Measurements from ENCODE around the gene PLEKHM3.

The PLEKHM3 gene

GRCh38 chr2:207848545-207848928 lies 176.8 kb downstream of the PLEKHM3 start:
- no peak for DNase-seq

- no peak for DNase-seq
Observed at GRCh38 chr2:207847807-207848544, 177.4 kb downstream of the PLEKHM3 start.

GRCh38 chr2:207847098-207847806 lies 178.1 kb downstream of the PLEKHM3 start:
- no peak for DNase-seq

- no peak for DNase-seq
Observed at GRCh38 chr2:207845202-207845864, 180.0 kb downstream of the PLEKHM3 start.

- no peak for DNase-seq
Observed at GRCh38 chr2:207844648-207845047, 180.7 kb downstream of the PLEKHM3 start.

GRCh38 chr2:207840101-207840500 lies 185.2 kb downstream of the PLEKHM3 start:
- no peak for DNase-seq

GRCh38 chr2:207839575-207839974 lies 185.8 kb downstream of the PLEKHM3 start:
- no peak for DNase-seq

GRCh38 chr2:207839028-207839427 lies 186.3 kb downstream of the PLEKHM3 start:
- DNase-seq, result no peak

- no peak for DNase-seq
Observed at GRCh38 chr2:207836521-207837133, 188.7 kb downstream of the PLEKHM3 start.

- DNase-seq, result no peak
Observed at GRCh38 chr2:207835805-207836204, 189.5 kb downstream of the PLEKHM3 start.

GRCh38 chr2:207833251-207833751 lies 192.0 kb downstream of the PLEKHM3 start:
- DNase-seq, result peak; percentile 15

GRCh38 chr2:207831584-207832248 lies 193.6 kb downstream of the PLEKHM3 start:
- no peak for DNase-seq

GRCh38 chr2:207830778-207831438 lies 194.4 kb downstream of the PLEKHM3 start:
- no peak for DNase-seq

GRCh38 chr2:207828361-207829057 lies 196.8 kb downstream of the PLEKHM3 start:
- no peak for DNase-seq

- DNase-seq, result no peak
Observed at GRCh38 chr2:207825978-207826377, 199.3 kb downstream of the PLEKHM3 start.

- no peak for DNase-seq
Observed at GRCh38 chr2:207825045-207825954, 200.0 kb downstream of the PLEKHM3 start.

- DNase-seq, result no peak
Observed at GRCh38 chr2:207823865-207824264, 201.5 kb downstream of the PLEKHM3 start.

- no peak for DNase-seq
Observed at GRCh38 chr2:207819839-207820784, 205.2 kb downstream of the PLEKHM3 start.
